H9 (cell line): ENCODE measurements around the gene ANKMY2. TPM values are rescaled to one million over a fixed set of nuclear protein-coding genes. Genes with fewer than 3 reads are reported as not detected.
A peak's percentile ranks its signal among the peaks of the same experiment; 100 is the strongest.

Source experiments
- DNase-seq: peaks from one replicate; pipeline ENCODE4 v3.0.0-alpha.2; 2017
- H2AFZ ChIP-seq: one replicate; pipeline ENCODE4 v1.6.1; 2013; ENCODE audit warnings: mild to moderate bottlenecking, low read length, control low read depth, moderate library complexity
- H2AK5ac ChIP-seq: 2 replicates; pipeline ENCODE4 v1.6.1; 2013; ENCODE audit warnings: low read length, control low read depth, mixed read lengths; ENCODE audit not compliant: insufficient read length
- H2BK120ac ChIP-seq: one replicate; pipeline ENCODE4 v1.6.1; 2013; ENCODE audit warnings: low read depth, mild to moderate bottlenecking, low read length, control low read depth, inconsistent platforms; ENCODE audit not compliant: poor library complexity, severe bottlenecking
- H2BK12ac ChIP-seq: 2 replicates; pipeline ENCODE4 v1.6.1; 2013; ENCODE audit warnings: low read length, control low read depth, mixed read lengths, low read depth; ENCODE audit not compliant: insufficient read length
- H2BK15ac ChIP-seq: 2 replicates; pipeline ENCODE4 v1.6.1; 2013; ENCODE audit warnings: low read depth, low read length, control low read depth
- H2BK20ac ChIP-seq: one replicate; pipeline ENCODE4 v1.6.1; 2013; ENCODE audit warnings: low read depth, mild to moderate bottlenecking, low read length, control low read depth, inconsistent platforms; ENCODE audit not compliant: poor library complexity, severe bottlenecking
- H2BK5ac ChIP-seq: 2 replicates; pipeline ENCODE4 v1.6.1; 2013; ENCODE audit warnings: low read length, control low read depth, mixed read lengths; ENCODE audit not compliant: insufficient read length
- H3K14ac ChIP-seq: 2 replicates; pipeline ENCODE4 v1.6.1; 2013; ENCODE audit warnings: low read length, control low read depth; ENCODE audit not compliant: insufficient read depth
- H3K18ac ChIP-seq: 2 replicates; pipeline ENCODE4 v1.6.1; 2013; ENCODE audit warnings: low read depth, mild to moderate bottlenecking, mixed read lengths, low read length, control low read depth; ENCODE audit not compliant: insufficient read length
- H3K23ac ChIP-seq: 2 replicates; pipeline ENCODE4 v1.6.1; 2013; ENCODE audit warnings: low read length, control low read depth, mixed read lengths, low read depth; ENCODE audit not compliant: insufficient read length
- H3K23me2 ChIP-seq: 2 replicates; pipeline ENCODE4 v1.6.1; 2013; ENCODE audit warnings: low read depth, mild to moderate bottlenecking, mixed read lengths, low read length, control low read depth; ENCODE audit not compliant: insufficient read length, poor library complexity, severe bottlenecking
- H3K27ac ChIP-seq: 2 replicates; pipeline ENCODE4 v1.5.1; 2013; ENCODE audit warnings: low read length, control low read depth, mixed read lengths, low read depth; ENCODE audit not compliant: insufficient read length
- H3K27me3 ChIP-seq: 2 replicates; pipeline ENCODE4 v1.6.1; 2013; ENCODE audit warnings: low read length, control low read depth, inconsistent platforms; ENCODE audit not compliant: insufficient read depth
- H3K4ac ChIP-seq: 2 replicates; pipeline ENCODE4 v1.6.1; 2013; ENCODE audit warnings: low read depth, mild to moderate bottlenecking, control low read depth, inconsistent platforms, low read length, moderate library complexity
- H3K4me1 ChIP-seq: 2 replicates; pipeline ENCODE4 v1.6.1; 2013; ENCODE audit warnings: low read length, control low read depth, inconsistent platforms; ENCODE audit not compliant: insufficient read depth
- H3K4me2 ChIP-seq: 2 replicates; pipeline ENCODE4 v1.6.1; 2013; ENCODE audit warnings: low read length, control low read depth, mixed read lengths; ENCODE audit not compliant: insufficient read length, insufficient read depth
- H3K56ac ChIP-seq: 2 replicates; pipeline ENCODE4 v1.6.1; 2013; ENCODE audit warnings: low read depth, mild to moderate bottlenecking, mixed read lengths, low read length, control low read depth; ENCODE audit not compliant: insufficient read length
- H3K79me1 ChIP-seq: 2 replicates; pipeline ENCODE4 v1.6.1; 2013; ENCODE audit warnings: low read depth, mild to moderate bottlenecking, moderate library complexity, low read length, control low read depth, inconsistent platforms; ENCODE audit not compliant: insufficient read depth, poor library complexity, severe bottlenecking
- H3K79me2 ChIP-seq: 2 replicates; pipeline ENCODE4 v1.6.1; 2013; ENCODE audit warnings: low read length, control low read depth, inconsistent platforms; ENCODE audit not compliant: insufficient read depth
- H3K9ac ChIP-seq: 2 replicates; pipeline ENCODE4 v1.6.1; 2013; ENCODE audit warnings: low read length, control low read depth, mixed read lengths; ENCODE audit not compliant: insufficient read length; ENCODE audit errors: extremely low read depth
- H3K9me3 ChIP-seq: one replicate; pipeline ENCODE4 v1.6.1; 2013; ENCODE audit warnings: low read depth, low read length, inconsistent platforms; ENCODE audit not compliant: control insufficient read depth
- H3T11ph ChIP-seq: one replicate; pipeline ENCODE4 v1.6.1; 2013; ENCODE audit warnings: mild to moderate bottlenecking, low read length, control low read depth, inconsistent platforms
- H4K20me1 ChIP-seq: one replicate; pipeline ENCODE4 v1.6.1; 2013; ENCODE audit not compliant: control insufficient read depth, insufficient read length, insufficient read depth
- H4K5ac ChIP-seq: 2 replicates; pipeline ENCODE4 v1.6.1; 2013; ENCODE audit warnings: low read depth, mild to moderate bottlenecking, mixed read lengths, low read length, control low read depth; ENCODE audit not compliant: insufficient read length
- H4K8ac ChIP-seq: replicated peaks from 2 replicates; pipeline ENCODE4 v1.6.1; 2013; ENCODE audit warnings: low read length, control low read depth, mixed read lengths, low read depth; ENCODE audit not compliant: insufficient read length
- H4K91ac ChIP-seq: 2 replicates; pipeline ENCODE4 v1.6.1; 2013; ENCODE audit warnings: low read depth, mild to moderate bottlenecking, moderate library complexity, mixed read lengths, low read length, control low read depth; ENCODE audit not compliant: insufficient read length
- H3K27ac Mint-ChIP-seq, 3 experiments: 2 replicates in 2 of 3; 3 replicates in 1 of 3; pipeline ENCODE4 v1.8.0; 2020 to 2021; ENCODE audit warnings: mixed read lengths in 3 of 3, mild to moderate bottlenecking in 1 of 3, moderate library complexity in 1 of 3
- H3K27me3 Mint-ChIP-seq: 2 replicates; pipeline ENCODE4 v1.8.0; 2021; ENCODE audit warnings: low read depth, mild to moderate bottlenecking, moderate library complexity, mixed read lengths
- H3K36me3 Mint-ChIP-seq, 3 experiments: 2 replicates in 2 of 3; 3 replicates in 1 of 3; pipeline ENCODE4 v1.8.0; 2020 to 2021; ENCODE audit warnings: low read depth in 3 of 3, mixed read lengths in 3 of 3; ENCODE audit not compliant: insufficient read depth in 1 of 3
- H3K4me1 Mint-ChIP-seq, 2 experiments: 2 replicates each; pipeline ENCODE4 v1.8.0; 2020; ENCODE audit warnings: mixed read lengths in 2 of 2
- H3K4me3 Mint-ChIP-seq, 2 experiments: 2 replicates in 1 of 2; 3 replicates in 1 of 2; pipeline ENCODE4 v1.8.0; 2020 to 2021; ENCODE audit warnings: mild to moderate bottlenecking in 2 of 2, mixed read lengths in 2 of 2, moderate library complexity in 1 of 2
- H3K9me3 Mint-ChIP-seq, 2 experiments: 2 replicates in 1 of 2; 3 replicates in 1 of 2; pipeline ENCODE4 v1.8.0; 2020; ENCODE audit warnings: mild to moderate bottlenecking in 2 of 2, mixed read lengths in 2 of 2, moderate library complexity in 1 of 2
- CTCF ChIP-seq: fragments of 200-600 bp; sonication (generic); conservative IDR thresholded peaks from 3 replicates; pipeline ENCODE4 v1.8.0; 2021; ENCODE audit warnings: antibody characterized with exemption, mild to moderate bottlenecking
- WGBS: extraction: QIAGEN DNeasy Blood & Tissue Kit; methylation state at CpG from one replicate; pipeline ENCODE4 v1.1.7; 2013; ENCODE audit warnings: missing lambda C conversion rate, low lambda C conversion rate, mixed read lengths; ENCODE audit not compliant: insufficient read length; ENCODE audit errors: extremely low coverage; 5-methylcytosine and 5-hydroxymethylcytosine counted together
- total RNA-seq: library from RNA; stranded (reverse); gene quantifications from 2 replicates; pipeline ENCODE4 v1.2.1, GENCODE V29; 2021

ANKMY2 gene
- total RNA-seq, 1 experiment from 2014 or later = 12.7 TPM

- H3K79me1 ChIP-seq = no peaks in the 10 kb centered on the region
- Mint-ChIP-seq H3K27me3 (no peaks in the 10 kb centered on the region), H3K4me3 (peak overlapping the region; percentile 99 to 100), H3K9me3 (no peaks in the 10 kb centered on the region), H3K4me1 (peaks cover 35 to 36% of the 10 kb centered on the region in 2 experiments), H3K36me3 (peaks cover 0 to 1% (median 0%) of the 10 kb centered on the region in 3 experiments; a peak in 2 of 7 replicates), H3K27ac (peak overlapping the region; percentile 93 to 100 (median 100); a peak in 4 of 7 replicates)
- H2AK5ac ChIP-seq = no peak overlapping the region
- no CpG with 5 or more reads among the region's 57 CpGs for WGBS
- DNase-seq = no peak
- peaks cover 21% of the 10 kb centered on the region; the same call in 1 of the 2 replicates for H3K79me2 ChIP-seq
- H3K4me2 ChIP-seq = peak overlapping the region; percentile 93
- H4K20me1 ChIP-seq = no peaks in the 10 kb centered on the region
- no peak overlapping the region for H2BK120ac ChIP-seq
- no peaks in the 10 kb centered on the region for H3K27me3 ChIP-seq
- no peak overlapping the region for H3K27ac ChIP-seq
- H3K23ac ChIP-seq = no peak overlapping the region
- no peak overlapping the region for H4K8ac ChIP-seq
- peak overlapping the region; percentile 71 for H2AFZ ChIP-seq
- H3K18ac ChIP-seq = peak overlapping the region; percentile 36
- no peak overlapping the region for H3K4ac ChIP-seq
- no peak overlapping the region for H2BK12ac ChIP-seq
- H4K91ac ChIP-seq = no peak overlapping the region
- no peak overlapping the region for H3T11ph ChIP-seq
- H2BK15ac ChIP-seq = no peak overlapping the region
- no peaks in the 10 kb centered on the region for H3K9me3 ChIP-seq
- H2BK20ac ChIP-seq = no peak overlapping the region
- no peak overlapping the region for H4K5ac ChIP-seq
- H3K56ac ChIP-seq = no peak overlapping the region
- peaks cover 10% of the 10 kb centered on the region for H3K23me2 ChIP-seq
- H2BK5ac ChIP-seq = no peak overlapping the region
- peak overlapping the region; percentile 73 for H3K9ac ChIP-seq
- peaks cover 6% of the 10 kb centered on the region; the same call in 1 of the 2 replicates for H3K4me1 ChIP-seq
- TF ChIP-seq CTCF = no peak
- H3K14ac ChIP-seq = peak overlapping the region; percentile 58; the same call in 1 of the 2 replicates
These were observed 640 bp downstream of the ANKMY2 start for GRCh38 chr7:16644636-16645592.
